RWPE1 (cell line): ENCODE results near the gene PTGFRN.
"Not testable (repeated sequence)": the region's sequence is repeated elsewhere in the genome, so short reads cannot be mapped to it uniquely, and the experiment has no call there.

Experiments
- CTCF ChIA-PET: fragments of 350-600 bp; sonication (Branson Sonifier 250); formaldehyde crosslinking; extraction: SDS; loops from one replicate; lab custom pipeline; 2021; lab: Yijun Ruan, JAX
- POLR2A ChIA-PET: fragments of 400-600 bp; formaldehyde crosslinking; extraction: SDS; loops from one replicate; lab custom pipeline; 2020; ENCODE audit warnings: antibody characterized with exemption; ENCODE audit not compliant: low non-redundant PET; lab: Yijun Ruan, JAX
- DNase-seq: peaks from one replicate; pipeline ENCODE4 v3.0.0; 2012; ENCODE audit warnings: low spot score
- H3K27ac ChIP-seq: fragments of 450-650 bp; 2 replicates; pipeline ENCODE4 v1.5.1; 2017
- TF ChIP-seq, protein P1 (sequence below): fragments of 450-650 bp; conservative IDR thresholded peaks from 2 replicates; pipeline ENCODE4 v1.5.1; 2017; ENCODE audit warnings: low read depth, mild to moderate bottlenecking

The PTGFRN gene

DNA sequence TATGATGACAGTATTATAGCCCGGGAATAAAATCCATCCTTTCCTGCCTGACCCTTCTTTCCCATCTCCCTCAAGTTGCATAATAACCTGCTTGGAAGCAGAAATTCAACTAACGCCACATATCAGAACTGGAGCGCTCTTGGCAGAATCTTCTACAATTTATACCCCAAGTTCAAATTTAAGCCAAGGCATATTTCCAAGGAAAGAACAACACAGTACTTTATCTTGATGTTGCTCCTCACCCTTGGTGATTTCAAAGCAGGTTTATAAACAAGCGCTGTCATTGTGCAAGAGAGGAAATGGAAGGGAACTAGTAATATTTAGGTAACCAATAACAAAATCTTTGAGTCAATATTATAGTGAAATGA lies 38.0 kb upstream of the PTGFRN start:
- TF ChIP-seq, protein P1, sequence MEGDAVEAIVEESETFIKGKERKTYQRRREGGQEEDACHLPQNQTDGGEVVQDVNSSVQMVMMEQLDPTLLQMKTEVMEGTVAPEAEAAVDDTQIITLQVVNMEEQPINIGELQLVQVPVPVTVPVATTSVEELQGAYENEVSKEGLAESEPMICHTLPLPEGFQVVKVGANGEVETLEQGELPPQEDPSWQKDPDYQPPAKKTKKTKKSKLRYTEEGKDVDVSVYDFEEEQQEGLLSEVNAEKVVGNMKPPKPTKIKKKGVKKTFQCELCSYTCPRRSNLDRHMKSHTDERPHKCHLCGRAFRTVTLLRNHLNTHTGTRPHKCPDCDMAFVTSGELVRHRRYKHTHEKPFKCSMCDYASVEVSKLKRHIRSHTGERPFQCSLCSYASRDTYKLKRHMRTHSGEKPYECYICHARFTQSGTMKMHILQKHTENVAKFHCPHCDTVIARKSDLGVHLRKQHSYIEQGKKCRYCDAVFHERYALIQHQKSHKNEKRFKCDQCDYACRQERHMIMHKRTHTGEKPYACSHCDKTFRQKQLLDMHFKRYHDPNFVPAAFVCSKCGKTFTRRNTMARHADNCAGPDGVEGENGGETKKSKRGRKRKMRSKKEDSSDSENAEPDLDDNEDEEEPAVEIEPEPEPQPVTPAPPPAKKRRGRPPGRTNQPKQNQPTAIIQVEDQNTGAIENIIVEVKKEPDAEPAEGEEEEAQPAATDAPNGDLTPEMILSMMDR: no peak
- CTCF ChIA-PET: no interaction called here
- POLR2A ChIA-PET: no interaction called here

DNA sequence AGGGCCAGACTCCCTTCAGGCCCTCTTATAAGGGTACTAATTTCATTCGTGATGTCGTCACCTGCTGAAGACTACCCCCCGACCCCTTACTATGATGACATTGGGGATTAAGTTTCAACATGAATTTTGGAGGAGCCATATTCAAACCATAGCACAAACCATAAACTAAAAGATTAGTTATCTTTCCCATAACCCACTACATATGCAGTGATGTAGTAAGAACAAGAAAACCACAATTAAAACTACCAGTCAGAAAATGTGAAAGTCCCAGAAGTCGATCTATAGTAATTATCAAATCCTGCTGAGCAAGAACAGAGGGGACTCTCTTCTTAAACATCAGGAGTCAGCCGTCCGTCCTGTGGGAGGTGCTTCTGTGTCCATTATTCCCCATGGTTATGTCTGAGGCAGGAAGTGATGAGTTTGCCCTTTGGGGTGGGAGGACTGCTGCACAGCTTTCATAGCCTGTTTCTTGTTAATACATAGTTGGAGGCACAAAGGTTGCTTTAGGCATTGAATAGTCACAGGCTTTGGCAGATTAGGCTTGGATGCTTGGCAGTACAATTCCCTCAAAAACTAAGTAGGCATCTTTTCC lies 35.9 kb upstream of the PTGFRN start:
- TF ChIP-seq, protein P1: no peak
- no peak for DNase-seq
- CTCF ChIA-PET: interaction anchor here (0.7 to 1.1 kb wide), 2 partner anchors 26 to 194 kb away, joined by 3 to 4 read pairs; no protein-coding TSS in a partner anchor
- H3K27ac ChIP-seq: no peak overlapping the region
- POLR2A ChIA-PET: no interaction called here

More for the DNA sequence above, 38.0 kb upstream of the PTGFRN start:
- no peak for DNase-seq
- H3K27ac ChIP-seq: no peak overlapping the region

GRCh38 chr1:116874733-116875249 lies 34.9 kb upstream of the PTGFRN start:
- ChIA-PET CTCF (no interaction called here), POLR2A (no interaction called here)
- no peak for DNase-seq
- TF ChIP-seq, protein P1: no peak
- no peak overlapping the region for H3K27ac ChIP-seq

DNA sequence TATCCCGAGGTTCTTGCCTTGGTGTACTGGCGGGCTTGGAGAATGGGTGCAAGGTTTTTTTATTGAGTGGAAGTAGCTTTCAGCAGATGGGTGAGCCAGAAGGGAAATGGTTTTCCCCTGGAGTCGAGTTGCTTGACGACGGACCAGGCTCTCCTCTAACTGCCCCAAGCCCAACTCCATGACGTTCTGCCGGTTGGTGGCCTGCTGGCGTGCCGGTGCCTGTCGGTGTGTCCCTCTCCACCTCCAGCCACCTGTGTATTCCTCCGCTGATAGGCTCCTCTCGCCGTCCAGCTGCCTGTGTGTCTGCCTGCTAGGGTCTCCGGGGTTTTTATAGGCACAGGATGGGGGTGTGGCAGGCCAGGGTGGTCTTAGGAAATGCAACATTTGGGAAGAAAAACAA lies 34.3 kb upstream of the PTGFRN start:
- no peak for DNase-seq
- ChIA-PET POLR2A (no interaction called here), CTCF (no interaction called here)
- TF ChIP-seq, protein P1: no peak
- no peak overlapping the region for H3K27ac ChIP-seq

DNA sequence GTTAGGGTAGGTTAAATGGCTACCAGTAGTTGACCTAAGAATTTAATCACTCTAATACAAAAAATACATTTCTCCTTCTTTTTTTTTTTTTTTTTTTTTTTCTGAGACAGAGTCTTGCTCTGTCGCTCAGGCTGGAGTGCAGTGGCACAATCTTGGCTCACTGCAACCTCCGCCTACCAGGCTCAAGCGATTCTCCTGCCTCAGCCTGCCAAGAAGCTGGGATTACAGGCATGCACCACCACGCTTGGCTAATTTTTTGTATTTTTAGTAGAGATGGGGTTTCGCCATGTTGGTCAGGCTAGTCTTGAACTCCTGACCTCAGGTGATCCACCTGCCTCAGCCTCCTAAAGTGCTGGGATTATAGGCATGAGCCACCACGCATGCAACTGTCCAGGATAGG lies 33.8 kb upstream of the PTGFRN start:
- DNase-seq, POLR2A ChIA-PET, H3K27ac ChIP-seq: not testable (repeated sequence)
- CTCF ChIA-PET: interaction anchor here (0.8 kb wide), 1 partner anchor 45 kb away, joined by 4 read pairs; no protein-coding TSS in a partner anchor

- TF ChIP-seq, protein P1: no peak
- no peak overlapping the region for H3K27ac ChIP-seq
- DNase-seq: no peak
- CTCF ChIA-PET: interaction anchor here (0.5 to 0.7 kb wide), 2 partner anchors 24 to 36 kb away, joined by 3 to 7 read pairs; no protein-coding TSS in a partner anchor
- POLR2A ChIA-PET: no interaction called here
These were observed 32.4 kb upstream of the PTGFRN start for GRCh38 chr1:116877141-116877818.
